GM21367 (cell line): ENCODE results near the gene CCDC178.
"Not testable (repeated sequence)": the region's sequence is repeated elsewhere in the genome, so short reads cannot be mapped to it uniquely, and the experiment has no call there.

Experiments used
- ATAC-seq: cut with Tn5 transposase; IDR thresholded peaks from one replicate; pipeline ENCODE4 v1.9.1; 2021; ENCODE audit not compliant: unreplicated experiment

The CCDC178 gene

GRCh38 chr18:33231474-33232317 is 208.8 kb downstream of the CCDC178 start:
- peak; percentile 96 for ATAC-seq

DNA sequence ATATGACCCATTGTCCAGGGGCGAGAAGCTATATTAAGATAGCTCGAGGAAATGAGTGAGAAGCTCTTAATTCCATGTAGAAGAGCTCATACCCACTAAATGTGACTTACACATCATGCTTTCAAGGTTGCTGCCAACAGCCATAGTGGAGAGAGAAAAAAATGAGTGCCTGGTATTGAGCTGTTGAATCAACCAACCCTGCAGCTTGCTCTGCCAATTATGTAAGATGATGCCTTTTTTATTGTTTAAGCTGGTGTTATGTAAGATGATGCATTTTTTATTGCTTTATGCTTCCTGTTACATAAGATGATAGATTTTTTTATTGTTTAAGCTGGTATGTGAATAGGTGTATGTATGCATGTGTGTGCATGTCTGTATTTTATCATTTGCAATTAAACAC is 228.2 kb downstream of the CCDC178 start:
- no peak for ATAC-seq

GRCh38 chr18:33210575-33211189 is 229.8 kb downstream of the CCDC178 start:
- no peak for ATAC-seq

DNA sequence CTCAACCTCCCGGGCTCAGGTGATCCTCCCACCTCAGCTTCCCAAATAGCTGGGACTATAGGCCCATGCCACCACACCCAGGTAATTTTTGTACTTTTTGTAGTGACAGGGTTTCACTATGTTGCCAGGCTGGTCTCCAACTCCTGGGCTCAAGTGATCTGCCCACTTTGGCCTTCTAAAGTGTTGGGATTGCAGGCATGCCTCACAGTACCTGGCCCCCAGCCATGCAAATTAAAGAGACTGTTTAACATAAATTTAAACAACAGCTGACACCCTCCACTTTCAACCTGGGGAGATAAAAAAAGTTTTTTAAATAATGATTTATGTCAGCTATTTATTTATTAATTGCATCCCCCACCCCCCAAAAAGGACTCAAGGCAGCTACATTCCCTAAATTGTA is 234.7 kb downstream of the CCDC178 start:
- ATAC-seq, result no peak

DNA sequence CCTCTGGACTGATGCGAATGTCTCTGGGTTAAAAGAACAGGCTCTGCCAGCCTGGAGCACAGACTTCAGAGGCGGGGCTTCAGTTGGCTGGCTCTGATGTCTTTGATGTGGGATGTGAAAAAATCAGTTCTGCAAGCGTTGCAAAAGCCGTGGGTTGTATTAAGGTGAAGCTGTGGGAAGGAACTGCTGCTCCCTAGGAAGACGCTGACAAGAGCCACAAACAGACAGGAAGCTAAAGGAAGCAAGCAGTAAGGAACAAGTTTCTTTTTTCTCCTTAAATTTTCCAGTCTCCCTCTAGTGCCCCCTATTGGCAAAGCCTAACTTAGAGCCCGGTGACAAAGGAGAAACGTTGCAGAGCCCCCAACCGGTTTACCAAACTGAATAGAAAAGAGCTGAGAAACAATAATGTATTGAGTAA is 239.0 kb downstream of the CCDC178 start:
- no peak for ATAC-seq

DNA sequence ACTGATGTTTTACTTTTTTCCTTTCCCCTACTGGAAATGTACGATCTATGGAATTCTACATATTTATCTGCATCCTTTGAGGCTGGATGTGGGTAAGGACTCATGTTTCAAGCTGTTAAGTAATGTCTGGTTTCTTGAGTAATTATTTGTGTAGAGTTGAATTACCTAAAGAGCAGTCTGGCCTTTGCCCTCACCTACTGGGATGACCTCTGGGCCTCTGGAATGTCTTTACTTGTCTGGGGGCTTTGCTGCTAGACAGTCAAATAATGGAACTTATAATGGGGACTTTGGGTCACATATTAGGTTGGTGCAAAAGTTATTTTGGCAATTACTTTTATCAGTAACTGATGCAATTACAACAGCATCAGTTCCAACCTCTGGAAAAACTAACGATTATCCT is 244.7 kb downstream of the CCDC178 start:
- ATAC-seq, result no peak

GRCh38 chr18:33194793-33195192 is 245.7 kb downstream of the CCDC178 start:
- ATAC-seq, result no peak

GRCh38 chr18:33184958-33185357 is 255.6 kb downstream of the CCDC178 start:
- no peak for ATAC-seq

DNA sequence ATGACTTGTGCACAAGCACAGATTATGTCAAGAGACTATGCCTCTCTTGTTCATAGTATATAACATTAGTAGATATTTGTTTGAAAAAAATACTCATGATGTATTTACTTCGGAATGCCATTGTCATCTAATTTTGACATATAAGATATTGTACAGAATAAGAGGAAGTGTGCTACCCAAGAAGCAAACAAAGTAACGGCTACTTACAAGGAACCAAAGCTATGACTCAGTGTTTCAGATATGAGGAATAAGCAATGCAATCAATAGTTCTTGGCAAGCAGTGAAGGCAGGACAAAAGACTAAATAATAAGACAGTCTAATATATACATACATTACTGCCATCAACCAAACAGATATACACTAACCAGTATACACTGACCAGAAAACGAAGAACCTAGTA is 256.3 kb downstream of the CCDC178 start:
- no peak for ATAC-seq

GRCh38 chr18:33183136-33183535 is 257.4 kb downstream of the CCDC178 start:
- no peak for ATAC-seq

DNA sequence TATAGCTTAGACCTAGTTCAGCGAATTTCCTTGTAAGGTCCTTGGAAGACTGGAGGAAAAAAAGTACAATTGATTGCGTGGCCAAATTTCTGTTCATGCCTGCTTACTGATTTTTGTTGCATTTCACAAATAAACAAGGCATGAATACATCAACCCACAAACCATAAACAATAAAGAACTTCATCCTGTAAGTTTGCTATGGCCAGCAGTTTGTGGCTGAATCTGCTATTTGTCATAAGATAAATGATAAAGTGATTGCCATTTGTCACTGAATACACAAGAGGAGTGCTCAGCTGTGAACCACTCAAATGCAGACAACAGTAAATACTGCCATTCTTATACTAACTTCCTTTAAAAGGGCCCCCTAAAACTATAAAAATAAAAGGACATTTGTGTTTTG is 259.5 kb downstream of the CCDC178 start:
- ATAC-seq, result no peak

DNA sequence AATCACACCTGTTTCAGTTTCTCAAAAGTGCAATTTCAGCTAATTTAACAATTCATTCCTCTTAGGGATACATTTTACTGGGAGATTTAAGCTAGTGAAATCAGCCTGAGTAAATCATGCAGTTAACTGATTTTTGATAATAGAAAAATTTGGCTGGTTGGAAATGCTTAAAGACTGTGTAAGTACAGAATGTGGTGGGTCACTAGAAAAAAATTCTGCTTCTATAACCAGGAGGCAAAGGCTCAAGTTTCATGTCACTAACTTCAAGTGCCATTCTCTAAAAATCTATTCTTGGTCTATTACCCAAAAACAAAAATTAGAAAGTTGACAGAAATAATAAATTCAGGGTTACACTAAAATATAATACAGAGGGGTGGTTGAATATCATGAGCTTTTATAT is 271.3 kb downstream of the CCDC178 start:
- ATAC-seq, result no peak

- not testable (repeated sequence) for ATAC-seq
Observed at GRCh38 chr18:33164121-33164520, 276.4 kb downstream of the CCDC178 start.

- no peak for ATAC-seq
Observed at GRCh38 chr18:33161131-33161530, 279.4 kb downstream of the CCDC178 start.

DNA sequence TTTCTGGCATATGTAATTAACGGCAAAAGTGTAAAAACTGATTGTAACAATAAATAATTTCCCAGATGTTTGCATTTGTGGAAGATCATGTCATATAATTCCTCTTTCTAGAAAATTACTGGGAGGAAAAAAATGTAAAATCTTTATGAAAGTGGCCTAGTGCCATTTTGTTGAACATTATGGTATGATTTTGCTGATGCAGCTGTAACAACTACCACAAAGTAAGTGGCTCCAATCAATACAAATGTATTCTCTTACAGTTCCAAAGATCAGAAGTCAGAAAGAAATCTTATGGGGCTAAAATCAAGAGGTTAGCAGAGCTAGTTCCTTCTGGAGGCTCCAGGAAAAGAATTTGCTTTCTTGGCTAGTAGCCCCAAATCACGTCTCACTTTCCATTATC is 281.4 kb downstream of the CCDC178 start:
- no peak for ATAC-seq

- ATAC-seq, result no peak
Observed at GRCh38 chr18:33157893-33158292, 282.6 kb downstream of the CCDC178 start.

DNA sequence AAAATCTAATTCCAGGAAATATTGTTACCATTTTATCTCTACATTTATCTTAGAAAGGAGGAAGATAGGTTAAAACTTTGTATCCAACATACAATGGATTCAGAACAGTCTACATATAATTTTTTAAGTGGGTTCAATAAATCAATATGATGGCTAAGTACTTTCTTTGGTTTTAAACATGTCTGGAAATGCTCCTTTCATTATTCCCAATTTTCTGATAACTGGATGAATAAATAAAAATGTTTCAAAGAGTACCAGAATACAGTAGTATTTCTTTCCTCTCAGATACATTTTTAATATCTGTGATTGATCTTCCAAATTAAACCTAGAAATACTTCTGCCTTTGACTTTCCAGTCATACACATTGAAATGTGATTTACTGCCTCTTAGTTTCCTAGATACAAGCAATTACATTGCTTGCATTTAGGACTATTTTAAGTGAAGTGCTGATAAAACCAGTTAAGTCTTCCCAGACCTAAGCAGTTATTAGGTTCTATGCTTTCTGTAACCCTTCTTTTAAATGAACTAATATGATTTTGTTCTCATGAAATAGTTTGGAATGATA is 283.5 kb downstream of the CCDC178 start:
- no peak for ATAC-seq

DNA sequence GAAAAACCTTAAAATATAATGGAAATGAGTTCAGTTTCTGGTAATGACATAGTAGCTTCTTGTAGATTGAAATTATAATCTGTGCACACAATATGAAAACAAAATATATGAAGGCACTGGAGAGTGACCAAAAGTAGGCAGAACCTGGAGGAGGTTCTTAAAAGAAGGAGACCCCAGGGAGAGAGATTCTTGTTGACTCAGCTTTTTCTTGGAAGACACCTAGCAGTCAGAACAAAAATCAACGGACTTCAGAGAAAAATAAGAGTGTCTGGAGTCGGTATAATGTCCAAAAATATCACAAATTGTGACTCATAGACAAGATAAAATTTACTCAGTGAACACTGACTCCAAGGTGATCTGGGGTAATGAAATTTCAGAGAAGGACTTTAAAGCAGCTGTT is 286.5 kb downstream of the CCDC178 start:
- ATAC-seq, result no peak

GRCh38 chr18:33152376-33152775 is 288.1 kb downstream of the CCDC178 start:
- ATAC-seq, result no peak

DNA sequence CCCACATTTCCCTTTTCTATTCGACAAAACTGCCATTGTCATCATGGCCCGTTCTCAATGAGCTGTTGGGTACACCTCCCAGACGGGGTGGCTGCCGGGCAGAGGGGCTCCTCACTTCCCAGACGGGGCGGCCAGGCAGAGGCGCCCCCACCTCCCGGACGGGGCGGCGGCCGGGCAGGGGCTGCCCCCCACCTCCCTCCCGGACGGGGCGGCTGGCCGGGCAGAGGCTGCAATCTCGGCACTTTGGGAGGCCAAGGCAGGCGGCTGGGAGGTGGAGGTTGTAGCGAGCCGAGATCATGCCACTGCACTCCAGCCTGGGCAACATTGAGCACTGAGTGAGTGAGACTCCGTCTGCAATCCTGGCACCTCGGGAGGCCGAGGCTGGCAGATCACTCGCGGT is 292.7 kb downstream of the CCDC178 start:
- not testable (repeated sequence) for ATAC-seq

DNA sequence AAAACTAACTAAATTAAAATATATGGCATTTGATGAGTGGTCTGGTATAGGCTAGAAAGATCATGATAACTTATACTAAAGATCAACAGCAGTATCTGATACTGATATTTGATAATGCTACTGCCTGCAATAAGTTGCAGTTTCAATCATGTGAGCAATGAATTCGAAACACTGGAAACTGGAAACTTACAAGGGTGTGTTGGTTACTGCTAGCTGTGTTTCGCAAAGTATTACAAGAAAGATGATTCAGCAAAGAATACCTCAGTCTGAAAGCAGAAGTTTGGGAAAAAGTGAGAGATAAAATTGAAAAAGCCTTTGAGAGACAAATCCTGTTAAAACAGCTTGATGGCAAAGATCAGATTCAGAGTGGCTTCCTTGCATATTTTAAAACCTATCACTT is 294.5 kb downstream of the CCDC178 start:
- no peak for ATAC-seq

DNA sequence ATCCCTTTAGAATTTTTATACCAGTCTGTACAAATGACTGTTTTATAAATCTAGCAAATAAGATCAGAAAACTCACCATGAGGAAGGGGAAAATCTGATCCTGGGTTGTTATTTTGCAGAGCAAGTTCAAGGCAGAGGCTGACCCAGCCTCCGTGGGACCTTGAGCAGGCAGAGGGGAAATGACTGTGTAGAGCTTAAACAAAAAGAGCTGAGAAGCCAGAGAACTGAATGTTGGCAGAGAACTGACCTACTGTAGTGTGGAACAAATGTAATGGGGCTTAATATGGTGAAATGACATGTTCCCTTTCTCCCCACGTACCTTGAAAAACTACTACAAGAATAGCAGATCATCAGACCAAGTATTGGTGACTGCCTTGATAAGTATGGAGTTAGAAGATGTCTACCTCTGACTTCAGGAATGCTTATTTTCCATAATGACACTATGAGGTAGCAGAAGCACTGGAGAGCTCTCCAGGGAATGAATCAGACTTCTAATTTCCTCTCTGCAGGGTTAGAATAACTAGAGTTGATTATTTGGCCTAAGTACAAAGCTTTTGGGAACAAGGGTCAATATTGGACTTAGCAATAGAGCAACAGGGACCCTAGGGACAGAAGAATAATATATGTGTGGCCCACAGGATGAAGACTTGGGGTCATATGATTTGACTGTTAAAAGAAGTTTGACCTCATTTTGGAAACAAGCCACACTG is 304.4 kb downstream of the CCDC178 start:
- ATAC-seq, result no peak
